Loucy (cell line): ENCODE measurements around the gene ANTXR2.

Experiments used
- H2AFZ ChIP-seq: fragments of 200-600 bp; sonication (generic); 2 replicates; pipeline ENCODE4 v1.6.0; 2016; ENCODE audit warnings: antibody characterized with exemption, mild to moderate bottlenecking, low read length, moderate library complexity
- H3F3A ChIP-seq: fragments of 200-600 bp; 2 replicates; pipeline ENCODE4 v1.6.0; 2016; ENCODE audit warnings: antibody characterized with exemption, low read depth, mild to moderate bottlenecking
- H3K27me3 ChIP-seq: fragments of 200-600 bp; sonication (generic); 2 replicates; pipeline ENCODE4 v1.6.1; 2014; ENCODE audit warnings: low read length, mild to moderate bottlenecking; ENCODE audit not compliant: insufficient read depth, poor library complexity, severe bottlenecking
- H3K36me3 ChIP-seq: fragments of 200-600 bp; sonication (generic); 2 replicates; pipeline ENCODE4 v1.6.1; 2016; ENCODE audit warnings: low read length; ENCODE audit not compliant: insufficient read depth
- H3K4me1 ChIP-seq: fragments of 200-600 bp; sonication (generic); 2 replicates; pipeline ENCODE4 v1.5.1; 2014; ENCODE audit warnings: low read length, mild to moderate bottlenecking; ENCODE audit not compliant: insufficient read depth, poor library complexity, severe bottlenecking
- H3K4me2 ChIP-seq: fragments of 200-600 bp; sonication (generic); 2 replicates; pipeline ENCODE4 v1.6.0; 2014; ENCODE audit warnings: antibody characterized with exemption, low read length, low read depth, mild to moderate bottlenecking; ENCODE audit not compliant: poor library complexity, severe bottlenecking
- H3K4me3 ChIP-seq: fragments of 200-600 bp; sonication (generic); 2 replicates; pipeline ENCODE4 v1.5.1; 2014; ENCODE audit warnings: low read length, mild to moderate bottlenecking, mixed read lengths; ENCODE audit not compliant: poor library complexity, severe bottlenecking
- H3K79me2 ChIP-seq: fragments of 200-600 bp; sonication (generic); 2 replicates; pipeline ENCODE4 v1.6.1; 2014; ENCODE audit warnings: low read length; ENCODE audit not compliant: insufficient read depth
- H3K9ac ChIP-seq: fragments of 200-600 bp; sonication (generic); 2 replicates; pipeline ENCODE4 v1.6.0; 2014; ENCODE audit warnings: mild to moderate bottlenecking, low read depth, low read length, moderate library complexity; ENCODE audit not compliant: poor library complexity, severe bottlenecking
- H3K9me2 ChIP-seq: fragments of 200-600 bp; sonication (generic); replicated peaks from 2 replicates; pipeline ENCODE4 v1.6.1; 2016; ENCODE audit warnings: low read depth, low read length, mixed read lengths
- H3K9me3 ChIP-seq: fragments of 200-600 bp; sonication (generic); 2 replicates; pipeline ENCODE4 v1.6.1; 2014; ENCODE audit warnings: mild to moderate bottlenecking, antibody characterized with exemption, low read length, low read depth; ENCODE audit not compliant: insufficient read depth
- H4K20me1 ChIP-seq: fragments of 200-600 bp; sonication (generic); 2 replicates; pipeline ENCODE4 v1.6.0; 2014; ENCODE audit warnings: antibody characterized with exemption, low read length, mild to moderate bottlenecking; ENCODE audit not compliant: insufficient read depth, poor library complexity, severe bottlenecking
- CTCF ChIP-seq: fragments of 200-600 bp; sonication (generic); conservative IDR thresholded peaks from 2 replicates; pipeline ENCODE4 v1.5.1; 2014; ENCODE audit warnings: mild to moderate bottlenecking, antibody characterized with exemption, low read length
- EZH2phosphoT487 ChIP-seq: fragments of 200-600 bp; IDR thresholded peaks from 2 replicates; pipeline ENCODE4 v1.6.1; 2018; ENCODE audit warnings: antibody characterized with exemption, mild to moderate bottlenecking, moderate library complexity, borderline replicate concordance

Gene ANTXR2

GRCh38 chr4:80097400-80098177, 24.6 kb upstream of the ANTXR2 start:
- Histone ChIP-seq H3K9me3 (no peaks in the 10 kb centered on the region), H3K79me2 (no peaks in the 10 kb centered on the region), H3K4me3 (no peak overlapping the region), H2AFZ (no peak overlapping the region), H3F3A (no peaks in the 10 kb centered on the region), H3K4me1 (no peaks in the 10 kb centered on the region), H3K9ac (no peak overlapping the region), H3K36me3 (peaks cover 4% of the 10 kb centered on the region; the same call in 1 of the 2 replicates), H3K4me2 (no peak overlapping the region), H3K9me2 (no peaks in the 10 kb centered on the region), H4K20me1 (no peaks in the 10 kb centered on the region), H3K27me3 (no peaks in the 10 kb centered on the region)
- TF ChIP-seq CTCF = no peak
- TF ChIP-seq EZH2phosphoT487 = no peak

GRCh38 chr4:80096175-80096850, 23.3 kb upstream of the ANTXR2 start:
- Histone ChIP-seq H3K9ac (no peak overlapping the region), H3K4me2 (no peak overlapping the region), H3K36me3 (peaks cover 4% of the 10 kb centered on the region; the same call in 1 of the 2 replicates), H3K79me2 (no peaks in the 10 kb centered on the region), H4K20me1 (no peaks in the 10 kb centered on the region), H3K4me3 (no peak overlapping the region), H3K4me1 (no peaks in the 10 kb centered on the region), H3K9me3 (no peaks in the 10 kb centered on the region), H3F3A (no peaks in the 10 kb centered on the region), H3K9me2 (no peaks in the 10 kb centered on the region), H3K27me3 (no peaks in the 10 kb centered on the region), H2AFZ (no peak overlapping the region)
- TF ChIP-seq EZH2phosphoT487 = no peak
- no peak for TF ChIP-seq CTCF

- TF ChIP-seq CTCF = no peak
- TF ChIP-seq EZH2phosphoT487 = no peak
- no peaks in the 10 kb centered on the region for H3K9me3 ChIP-seq
- H3K9me2 ChIP-seq = no peaks in the 10 kb centered on the region
- H3K79me2 ChIP-seq = no peaks in the 10 kb centered on the region
- H3K4me2 ChIP-seq = no peak overlapping the region
- no peaks in the 10 kb centered on the region for H3F3A ChIP-seq
- H3K4me3 ChIP-seq = no peak overlapping the region
- H3K4me1 ChIP-seq = no peaks in the 10 kb centered on the region
- H3K9ac ChIP-seq = no peak overlapping the region
- no peaks in the 10 kb centered on the region for H3K27me3 ChIP-seq
- no peak overlapping the region for H2AFZ ChIP-seq
- peaks cover 4% of the 10 kb centered on the region; the same call in 1 of the 2 replicates for H3K36me3 ChIP-seq
- no peaks in the 10 kb centered on the region for H4K20me1 ChIP-seq
Observed at GRCh38 chr4:80094191-80094590, 21.2 kb upstream of the ANTXR2 start.
